ENCODE measurements around the gene KCNK3. TPM values are rescaled to one million over a fixed set of nuclear protein-coding genes. Genes with fewer than 3 reads are reported as not detected.
A peak's percentile ranks its signal among the peaks of the same experiment; 100 is the strongest.

KCNK3 gene
- total RNA-seq, 1 donor from 2014 or later = 6.6 TPM

- TF ChIP-seq, protein P1, sequence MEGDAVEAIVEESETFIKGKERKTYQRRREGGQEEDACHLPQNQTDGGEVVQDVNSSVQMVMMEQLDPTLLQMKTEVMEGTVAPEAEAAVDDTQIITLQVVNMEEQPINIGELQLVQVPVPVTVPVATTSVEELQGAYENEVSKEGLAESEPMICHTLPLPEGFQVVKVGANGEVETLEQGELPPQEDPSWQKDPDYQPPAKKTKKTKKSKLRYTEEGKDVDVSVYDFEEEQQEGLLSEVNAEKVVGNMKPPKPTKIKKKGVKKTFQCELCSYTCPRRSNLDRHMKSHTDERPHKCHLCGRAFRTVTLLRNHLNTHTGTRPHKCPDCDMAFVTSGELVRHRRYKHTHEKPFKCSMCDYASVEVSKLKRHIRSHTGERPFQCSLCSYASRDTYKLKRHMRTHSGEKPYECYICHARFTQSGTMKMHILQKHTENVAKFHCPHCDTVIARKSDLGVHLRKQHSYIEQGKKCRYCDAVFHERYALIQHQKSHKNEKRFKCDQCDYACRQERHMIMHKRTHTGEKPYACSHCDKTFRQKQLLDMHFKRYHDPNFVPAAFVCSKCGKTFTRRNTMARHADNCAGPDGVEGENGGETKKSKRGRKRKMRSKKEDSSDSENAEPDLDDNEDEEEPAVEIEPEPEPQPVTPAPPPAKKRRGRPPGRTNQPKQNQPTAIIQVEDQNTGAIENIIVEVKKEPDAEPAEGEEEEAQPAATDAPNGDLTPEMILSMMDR (IDR thresholded peaks at IDR 0.05; ENCODE audit: unreplicated experiment) = no peak
- Mint-ChIP-seq H3K9me3 (no peaks in the 10 kb centered on the region), H3K27ac (no peak overlapping the region), H3K27me3 (ENCODE audit: low read depth) (no peaks in the 10 kb centered on the region), H3K4me1 (peaks cover 45% of the 10 kb centered on the region), H3K4me3 (no peak overlapping the region), H3K36me3 (no peaks in the 10 kb centered on the region)
- DNase-seq (ENCODE audit: low spot score in 2 of 2, unreplicated experiment in 2 of 2) = peak in 1 of 2 experiments; percentile 24
Measured at GRCh38 chr2:26648516-26648915, 44.0 kb upstream of the KCNK3 start.

- Mint-ChIP-seq H3K4me3 (no peak overlapping the region), H3K27ac (no peak overlapping the region), H3K9me3 (no peaks in the 10 kb centered on the region), H3K27me3 (ENCODE audit: low read depth) (no peaks in the 10 kb centered on the region), H3K36me3 (no peaks in the 10 kb centered on the region), H3K4me1 (peaks cover 53% of the 10 kb centered on the region)
- DNase-seq (ENCODE audit: low spot score in 2 of 2, unreplicated experiment in 2 of 2) = peak in 1 of 2 experiments; percentile 21
- TF ChIP-seq, protein P1 (IDR thresholded peaks at IDR 0.05; ENCODE audit: unreplicated experiment) = no peak
Measured at GRCh38 chr2:26649322-26649721, 43.2 kb upstream of the KCNK3 start.

DNA sequence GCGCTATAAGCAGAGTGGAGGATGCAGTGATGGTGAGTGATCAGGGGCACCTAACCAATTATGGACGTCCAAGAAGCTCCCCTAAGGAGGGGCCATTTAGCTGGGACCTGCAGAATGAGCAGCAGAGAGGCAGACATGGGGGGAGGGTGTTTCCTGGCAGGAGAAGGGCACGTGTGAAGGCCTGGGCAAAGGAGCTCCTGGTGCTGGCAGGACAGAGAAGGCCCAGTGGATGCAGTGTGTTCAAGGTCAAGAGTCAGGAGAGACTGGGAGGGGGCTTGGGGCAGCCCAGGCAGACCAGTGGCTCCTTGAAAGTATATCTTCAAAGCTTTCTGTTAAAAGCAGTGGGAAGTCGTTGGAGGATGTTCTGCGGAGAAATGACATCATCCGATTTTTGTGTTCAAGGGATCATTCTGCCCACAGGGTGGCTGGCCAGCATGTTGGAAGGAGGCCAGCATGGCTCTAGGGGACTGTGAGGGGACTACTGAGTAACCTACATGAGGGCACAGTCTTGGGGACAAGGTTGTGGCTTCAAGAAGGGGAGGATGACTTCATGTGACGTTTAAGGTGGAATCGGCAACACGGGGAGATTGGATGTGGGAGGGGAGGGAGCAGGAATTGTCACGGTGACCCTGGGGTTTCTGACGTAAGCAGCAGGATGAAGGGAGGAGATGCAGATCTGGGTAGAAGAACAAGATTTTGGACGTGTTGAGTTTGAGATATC lies 42.4 kb upstream of the KCNK3 start:
- DNase-seq (ENCODE audit: low spot score in 2 of 2, unreplicated experiment in 2 of 2) = peak in 1 of 2 experiments; percentile 31
- TF ChIP-seq, protein P1 (IDR thresholded peaks at IDR 0.05; ENCODE audit: unreplicated experiment) = no peak
- peak overlapping the region; percentile 84 for H3K27ac Mint-ChIP-seq
- H3K36me3 Mint-ChIP-seq = no peaks in the 10 kb centered on the region
- H3K4me1 Mint-ChIP-seq = peaks cover 59% of the 10 kb centered on the region
- no peaks in the 10 kb centered on the region for H3K27me3 Mint-ChIP-seq (ENCODE audit: low read depth)
- no peak overlapping the region for H3K4me3 Mint-ChIP-seq
- H3K9me3 Mint-ChIP-seq = no peaks in the 10 kb centered on the region

DNA sequence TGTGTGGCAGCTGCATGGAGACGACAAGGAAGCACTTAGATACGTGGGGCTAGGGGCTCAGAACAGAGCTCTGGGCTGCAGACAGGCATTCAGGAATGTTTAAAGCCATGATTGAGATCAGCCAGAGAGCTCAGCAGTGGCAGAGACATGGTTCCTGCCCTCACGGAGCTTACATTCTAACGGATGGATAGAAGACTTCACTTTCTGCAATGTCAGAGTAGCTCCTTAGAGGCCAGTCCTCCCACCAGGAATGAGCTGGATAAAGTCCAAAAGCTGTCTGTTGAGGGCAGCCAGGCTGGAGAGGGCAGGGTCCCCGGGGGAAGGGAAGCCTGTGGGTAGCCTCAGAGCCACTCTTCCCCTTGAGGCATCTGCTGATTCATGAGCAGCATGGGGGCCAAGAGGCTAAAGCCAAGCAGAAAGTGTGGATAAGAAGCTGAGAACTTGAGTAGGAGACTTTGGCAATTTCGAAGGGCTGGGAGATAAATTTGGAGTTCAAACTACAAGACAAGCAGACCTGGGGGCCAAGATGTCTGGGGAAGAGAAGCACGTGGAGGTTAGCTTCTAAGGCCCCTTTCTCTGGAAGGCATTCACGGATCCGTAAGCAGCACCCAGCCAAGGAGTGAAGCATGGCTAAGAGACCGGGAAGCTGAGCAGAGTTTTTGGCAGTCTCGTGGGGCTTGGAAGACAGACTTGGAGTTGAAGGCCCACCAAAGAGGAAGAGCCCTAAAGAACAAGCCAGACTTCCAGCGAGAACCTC lies 41.6 kb upstream of the KCNK3 start:
- peak overlapping the region; percentile 84 for H3K27ac Mint-ChIP-seq
- H3K4me1 Mint-ChIP-seq = peaks cover 59% of the 10 kb centered on the region
- H3K27me3 Mint-ChIP-seq (ENCODE audit: low read depth) = no peaks in the 10 kb centered on the region
- DNase-seq (ENCODE audit: low spot score in 2 of 2, unreplicated experiment in 2 of 2) = no peak
- no peaks in the 10 kb centered on the region for H3K9me3 Mint-ChIP-seq
- no peaks in the 10 kb centered on the region for H3K36me3 Mint-ChIP-seq
- H3K4me3 Mint-ChIP-seq = no peak overlapping the region
- TF ChIP-seq, protein P1 (IDR thresholded peaks at IDR 0.05; ENCODE audit: unreplicated experiment) = no peak

DNA sequence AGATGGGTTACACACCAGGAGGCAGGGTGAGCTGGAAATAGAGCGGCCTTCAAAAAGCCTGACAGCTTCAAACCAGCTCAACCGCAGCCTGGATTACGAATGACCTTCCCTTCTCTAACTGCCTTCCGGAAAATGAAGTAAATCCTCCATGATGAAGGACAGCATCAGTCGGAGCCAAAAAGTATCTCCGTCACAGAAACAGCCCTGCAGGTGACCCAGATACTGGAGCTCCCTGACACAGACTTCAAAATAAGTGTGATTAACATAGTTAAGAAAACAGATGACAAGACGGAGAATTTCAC lies 41.1 kb upstream of the KCNK3 start:
- DNase-seq (ENCODE audit: low spot score in 2 of 2, unreplicated experiment in 2 of 2) = no peak
- Mint-ChIP-seq H3K4me1 (peaks cover 56% of the 10 kb centered on the region), H3K4me3 (no peak overlapping the region), H3K9me3 (no peaks in the 10 kb centered on the region), H3K27ac (peak overlapping the region; percentile 84), H3K36me3 (no peaks in the 10 kb centered on the region), H3K27me3 (ENCODE audit: low read depth) (no peaks in the 10 kb centered on the region)
- TF ChIP-seq, protein P1 (IDR thresholded peaks at IDR 0.05; ENCODE audit: unreplicated experiment) = no peak
